ENCODE data around the gene GRIP2.
A peak's percentile ranks its signal among the peaks of the same experiment; 100 is the strongest.

Gene GRIP2

DNA sequence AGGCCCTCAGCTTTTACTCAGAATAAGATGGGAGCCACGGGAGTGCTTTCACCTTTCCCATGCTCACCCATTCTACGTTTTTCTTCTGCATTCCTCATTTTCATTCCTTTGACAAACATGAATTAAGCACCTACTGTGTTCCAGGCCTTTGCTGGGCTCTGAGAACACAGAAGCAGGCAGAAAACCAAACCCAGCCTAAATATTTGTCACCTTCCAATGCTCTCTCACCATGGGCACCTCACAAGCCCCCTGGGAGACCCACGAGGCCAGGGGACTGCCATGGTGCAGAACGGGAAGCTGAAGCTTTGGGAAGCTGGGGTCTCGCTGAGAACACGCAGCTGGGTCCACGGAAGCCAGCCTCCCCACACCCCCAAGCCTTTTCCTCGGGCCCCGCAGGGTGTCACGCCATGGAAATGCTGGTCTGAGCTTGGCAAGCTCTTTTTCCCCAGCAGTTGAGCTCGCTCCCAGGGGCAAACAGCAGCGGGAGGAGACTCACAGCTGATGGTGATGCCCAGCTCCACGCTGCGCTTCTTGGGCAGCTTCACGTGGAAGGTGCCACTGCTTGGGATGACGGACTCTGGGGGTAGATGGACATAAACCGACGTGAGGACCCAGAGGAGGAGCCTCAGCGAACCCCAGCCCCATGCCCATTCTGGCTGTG, 27.7 kb downstream of the GRIP2 start:
- WGBS (ENCODE audit: insufficient coverage, insufficient read length) = no CpG with 5 or more reads among the region's 19 CpGs
- H3K27me3 ChIP-seq (ENCODE audit: control insufficient read depth, insufficient read depth, low read length) = no peaks in the 10 kb centered on the region
- no peak overlapping the region for H3K27ac ChIP-seq (ENCODE audit: low read length)

DNA sequence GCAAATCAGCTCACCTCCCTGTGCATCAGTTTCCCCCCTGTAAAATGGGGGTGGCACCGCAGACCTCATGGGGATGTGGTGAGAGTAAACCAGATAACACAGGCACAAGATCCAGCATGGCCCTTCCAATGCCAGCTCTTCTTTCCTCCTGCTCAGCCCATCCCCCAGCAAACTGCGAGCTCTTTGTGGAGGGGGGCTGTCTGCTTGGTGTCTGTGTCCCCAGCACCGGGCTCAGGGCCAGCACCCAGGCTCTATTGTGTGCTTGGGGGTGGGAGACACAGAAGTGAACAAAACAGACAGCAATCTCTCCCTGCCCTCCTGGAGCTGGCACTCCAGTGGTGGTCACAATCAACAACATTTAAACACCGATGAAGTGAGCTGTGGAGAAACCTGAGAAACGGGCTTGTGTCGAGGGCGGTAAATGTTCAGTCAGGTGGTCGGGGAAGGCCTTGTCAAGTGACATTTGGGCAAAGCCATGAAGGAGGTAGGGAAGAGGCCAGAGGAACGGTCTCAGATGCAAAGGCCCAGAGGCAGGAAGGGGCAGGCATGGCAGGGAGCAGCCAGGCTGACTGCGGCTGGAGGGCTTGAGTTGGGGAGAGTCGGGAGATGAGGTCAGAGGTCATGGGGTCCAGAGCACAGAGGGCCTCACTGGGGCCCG, 28.4 kb downstream of the GRIP2 start:
- no CpG with 5 or more reads among the region's 12 CpGs for WGBS (ENCODE audit: insufficient coverage, insufficient read length)
- Histone ChIP-seq H3K27ac (ENCODE audit: low read length) (no peak overlapping the region), H3K9me3 (ENCODE audit: control insufficient read depth, insufficient read depth, low read length) (no peaks in the 10 kb centered on the region), H3K36me3 (ENCODE audit: control insufficient read depth, insufficient read depth, low read length) (no peaks in the 10 kb centered on the region), H3K4me3 (ENCODE audit: low read length) (no peak overlapping the region), H3K27me3 (ENCODE audit: control insufficient read depth, insufficient read depth, low read length) (no peaks in the 10 kb centered on the region), H3K4me1 (ENCODE audit: control insufficient read depth, insufficient read depth, low read length) (peaks cover 5% of the 10 kb centered on the region; the same call in 1 of the 2 replicates)
- DNase-seq (ENCODE audit: low read depth, low spot score) = no peak

More for the DNA sequence above, 27.7 kb downstream of the GRIP2 start:
- Histone ChIP-seq H3K36me3 (ENCODE audit: control insufficient read depth, insufficient read depth, low read length) (no peaks in the 10 kb centered on the region), H3K9me3 (ENCODE audit: control insufficient read depth, insufficient read depth, low read length) (no peaks in the 10 kb centered on the region), H3K4me3 (ENCODE audit: low read length) (no peak overlapping the region), H3K4me1 (ENCODE audit: control insufficient read depth, insufficient read depth, low read length) (peaks cover 5% of the 10 kb centered on the region; the same call in 1 of the 2 replicates)
- DNase-seq (ENCODE audit: low read depth, low spot score) = no peak

DNA sequence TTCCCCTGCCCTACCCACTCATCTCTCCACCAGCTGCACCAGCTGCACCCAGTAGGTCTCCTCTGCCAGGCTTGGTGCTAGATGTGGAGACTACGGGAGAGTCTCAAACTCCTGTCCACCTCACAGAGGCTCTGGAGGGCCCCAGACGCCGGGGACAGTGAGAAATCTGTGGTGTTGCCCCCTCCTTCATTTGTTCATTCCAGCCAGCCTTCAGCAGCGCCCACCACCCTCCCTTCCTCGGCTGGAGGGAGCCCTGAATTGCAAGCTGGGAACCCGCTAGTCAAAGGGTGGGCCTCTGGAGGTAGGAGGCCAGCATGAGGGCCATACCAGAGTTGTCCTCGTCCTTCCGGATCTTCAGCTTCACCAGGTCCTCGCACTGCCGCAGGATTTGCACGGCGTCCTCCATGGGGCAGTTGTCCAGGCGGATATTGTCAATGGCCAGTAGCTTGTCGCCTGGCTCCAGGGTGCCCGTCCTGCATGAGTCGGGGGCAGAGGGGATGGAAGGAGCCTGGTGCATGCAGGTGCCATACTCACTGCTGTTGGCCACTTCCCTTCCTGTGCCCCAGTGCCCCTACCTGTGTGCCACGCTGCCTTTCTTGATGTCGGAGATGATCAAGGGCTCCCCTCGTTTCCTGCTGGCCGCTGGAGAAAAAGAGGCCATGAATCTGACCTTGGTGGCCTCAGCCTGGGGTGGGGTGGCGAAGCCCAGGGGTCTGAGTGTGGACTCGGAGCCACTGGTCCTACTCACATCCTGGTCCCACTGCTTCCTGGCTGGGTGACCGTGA, 29.1 kb downstream of the GRIP2 start:
- no peaks in the 10 kb centered on the region for H3K27me3 ChIP-seq (ENCODE audit: control insufficient read depth, insufficient read depth, low read length)
- H3K27ac ChIP-seq (ENCODE audit: low read length) = no peak overlapping the region
- WGBS (ENCODE audit: insufficient coverage, insufficient read length) = no CpG with 5 or more reads among the region's 23 CpGs

DNA sequence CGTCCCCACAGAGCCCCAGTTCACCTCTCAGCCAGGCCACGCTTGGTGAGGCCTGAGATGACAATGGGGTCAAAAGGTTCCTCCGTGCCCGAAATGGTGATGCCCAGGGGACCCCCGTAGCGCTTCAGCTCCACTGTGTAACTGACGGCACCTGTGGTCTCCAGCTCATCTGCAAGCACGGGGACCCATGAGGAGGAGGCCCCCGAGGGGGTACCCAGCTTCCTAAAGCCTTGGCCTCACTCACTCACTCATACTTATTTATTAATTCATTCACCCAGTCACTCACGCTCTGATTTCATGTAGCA, 30.4 kb downstream of the GRIP2 start:
- WGBS (ENCODE audit: insufficient coverage, insufficient read length) = no CpG with 5 or more reads among the region's 10 CpGs
- H3K4me1 ChIP-seq (ENCODE audit: control insufficient read depth, insufficient read depth, low read length) = peaks cover 5% of the 10 kb centered on the region; the same call in 1 of the 2 replicates
- H3K27me3 ChIP-seq (ENCODE audit: control insufficient read depth, insufficient read depth, low read length) = no peaks in the 10 kb centered on the region
- no peak for DNase-seq (ENCODE audit: low read depth, low spot score)
- H3K27ac ChIP-seq (ENCODE audit: low read length) = no peak overlapping the region
- no peak overlapping the region for H3K4me3 ChIP-seq (ENCODE audit: low read length)
- no peaks in the 10 kb centered on the region for H3K9me3 ChIP-seq (ENCODE audit: control insufficient read depth, insufficient read depth, low read length)
- no peaks in the 10 kb centered on the region for H3K36me3 ChIP-seq (ENCODE audit: control insufficient read depth, insufficient read depth, low read length)

More for the DNA sequence above, 29.1 kb downstream of the GRIP2 start:
- no peak for DNase-seq (ENCODE audit: low read depth, low spot score)
- H3K4me3 ChIP-seq (ENCODE audit: low read length) = no peak overlapping the region
- peaks cover 5% of the 10 kb centered on the region; the same call in 1 of the 2 replicates for H3K4me1 ChIP-seq (ENCODE audit: control insufficient read depth, insufficient read depth, low read length)
- no peaks in the 10 kb centered on the region for H3K36me3 ChIP-seq (ENCODE audit: control insufficient read depth, insufficient read depth, low read length)
- no peaks in the 10 kb centered on the region for H3K9me3 ChIP-seq (ENCODE audit: control insufficient read depth, insufficient read depth, low read length)

DNA sequence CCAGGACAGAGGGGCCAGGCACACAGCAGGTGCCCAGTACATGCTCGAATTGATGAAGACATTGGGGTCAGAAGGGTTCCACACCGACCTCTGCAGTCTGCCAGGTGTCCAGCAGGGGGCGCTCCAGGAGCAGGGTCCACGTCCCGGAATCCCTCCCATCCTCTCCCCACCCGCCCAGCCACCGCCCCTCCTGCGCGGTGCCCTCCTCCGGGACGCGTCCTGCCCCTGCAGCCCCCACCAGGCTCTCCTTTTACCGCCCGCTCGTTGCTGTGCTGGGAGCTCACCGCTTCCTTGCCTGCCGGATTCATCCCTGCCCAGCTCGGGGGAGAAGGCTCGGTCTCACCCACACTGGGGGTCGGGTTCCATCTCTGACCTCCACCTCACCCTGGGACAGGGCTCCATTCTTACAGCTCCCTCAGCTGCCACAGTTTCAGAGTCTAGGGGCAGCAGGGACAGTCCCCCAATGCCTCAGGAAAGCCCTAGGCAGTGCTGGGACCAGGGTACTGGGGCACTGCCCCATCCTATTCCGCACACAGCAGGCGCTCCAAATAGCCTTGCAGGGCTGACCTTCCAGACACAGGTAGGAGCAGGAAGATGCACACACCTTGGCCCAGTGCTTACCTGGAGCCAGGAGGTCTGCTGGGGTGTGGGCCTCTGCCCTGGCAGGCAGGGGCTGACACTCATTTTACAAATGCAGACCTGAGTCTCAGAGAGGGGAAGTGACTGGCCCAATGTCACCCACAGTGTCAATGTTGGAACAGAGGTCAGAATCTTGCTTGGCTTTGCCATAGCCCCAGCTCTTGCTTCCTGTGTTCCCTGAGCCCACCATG, 31.0 kb downstream of the GRIP2 start:
- peak; percentile 77 for DNase-seq (ENCODE audit: low read depth, low spot score)
- peak overlapping the region; percentile 18; the same call in 1 of the 2 replicates for H3K4me3 ChIP-seq (ENCODE audit: low read length)
- H3K4me1 ChIP-seq (ENCODE audit: control insufficient read depth, insufficient read depth, low read length) = peaks cover 5% of the 10 kb centered on the region; the same call in 1 of the 2 replicates
- WGBS (ENCODE audit: insufficient coverage, insufficient read length) = no CpG with 5 or more reads among the region's 22 CpGs
- H3K27me3 ChIP-seq (ENCODE audit: control insufficient read depth, insufficient read depth, low read length) = no peaks in the 10 kb centered on the region
- no peaks in the 10 kb centered on the region for H3K9me3 ChIP-seq (ENCODE audit: control insufficient read depth, insufficient read depth, low read length)
- H3K27ac ChIP-seq (ENCODE audit: low read length) = no peak overlapping the region
- no peaks in the 10 kb centered on the region for H3K36me3 ChIP-seq (ENCODE audit: control insufficient read depth, insufficient read depth, low read length)

DNA sequence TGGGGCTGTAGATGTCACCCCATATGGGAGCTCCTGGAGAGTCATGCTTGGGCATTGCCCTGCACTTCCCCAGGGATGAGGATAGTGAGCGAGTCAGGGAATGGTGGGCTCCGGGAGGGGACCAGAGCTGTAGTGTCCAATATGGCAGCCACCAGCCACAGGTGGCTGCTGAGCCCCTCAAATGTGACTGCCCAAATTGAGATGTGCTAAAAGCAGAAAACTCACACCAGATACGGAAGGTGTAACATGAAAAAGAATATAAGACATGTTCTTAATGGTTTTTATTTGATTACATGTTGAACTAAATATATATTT, 31.7 kb downstream of the GRIP2 start:
- no peaks in the 10 kb centered on the region for H3K36me3 ChIP-seq (ENCODE audit: control insufficient read depth, insufficient read depth, low read length)
- no peaks in the 10 kb centered on the region for H3K27me3 ChIP-seq (ENCODE audit: control insufficient read depth, insufficient read depth, low read length)
- no peak overlapping the region for H3K4me3 ChIP-seq (ENCODE audit: low read length)
- DNase-seq (ENCODE audit: low read depth, low spot score) = no peak
- H3K4me1 ChIP-seq (ENCODE audit: control insufficient read depth, insufficient read depth, low read length) = peaks cover 4% of the 10 kb centered on the region; the same call in 1 of the 2 replicates
- no peaks in the 10 kb centered on the region for H3K9me3 ChIP-seq (ENCODE audit: control insufficient read depth, insufficient read depth, low read length)
- H3K27ac ChIP-seq (ENCODE audit: low read length) = no peak overlapping the region
- no CpG with 5 or more reads among the region's 3 CpGs for WGBS (ENCODE audit: insufficient coverage, insufficient read length)

DNA sequence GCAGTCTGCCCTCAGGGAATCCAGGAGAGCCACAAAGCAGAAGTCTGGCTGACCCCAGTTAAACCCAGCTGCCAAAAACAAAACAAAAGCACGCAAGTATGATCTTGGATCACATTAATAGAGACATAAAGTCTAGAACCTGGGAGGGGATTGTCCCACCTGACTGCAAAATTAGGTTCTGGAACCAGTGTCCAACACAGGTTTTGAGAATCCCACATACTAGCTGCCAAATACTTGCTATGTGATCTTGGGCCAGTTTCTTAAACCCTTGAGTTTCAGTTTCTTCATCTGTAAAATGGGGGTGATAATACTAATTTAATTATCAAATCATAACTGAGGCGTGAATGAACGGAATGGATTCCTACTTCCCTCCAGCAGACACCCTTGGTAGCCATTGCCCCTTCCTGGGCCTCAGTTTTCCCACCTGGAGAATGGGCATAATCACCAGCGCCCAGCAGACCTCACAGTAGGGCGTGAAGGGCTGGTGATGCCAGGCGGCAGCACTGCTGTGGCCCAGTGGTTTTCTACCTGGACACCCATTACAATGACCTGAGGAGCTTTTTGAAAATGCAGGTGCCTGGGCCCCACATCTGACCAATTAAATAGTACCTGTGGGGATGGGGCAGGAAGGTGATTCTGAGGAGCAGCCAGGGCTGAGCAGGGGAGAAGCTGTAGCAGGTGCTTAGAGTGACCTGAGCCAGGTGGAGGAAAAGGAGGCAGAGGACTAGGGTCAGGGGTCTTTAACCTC, 32.2 kb downstream of the GRIP2 start:
- DNase-seq (ENCODE audit: low read depth, low spot score) = no peak

DNA sequence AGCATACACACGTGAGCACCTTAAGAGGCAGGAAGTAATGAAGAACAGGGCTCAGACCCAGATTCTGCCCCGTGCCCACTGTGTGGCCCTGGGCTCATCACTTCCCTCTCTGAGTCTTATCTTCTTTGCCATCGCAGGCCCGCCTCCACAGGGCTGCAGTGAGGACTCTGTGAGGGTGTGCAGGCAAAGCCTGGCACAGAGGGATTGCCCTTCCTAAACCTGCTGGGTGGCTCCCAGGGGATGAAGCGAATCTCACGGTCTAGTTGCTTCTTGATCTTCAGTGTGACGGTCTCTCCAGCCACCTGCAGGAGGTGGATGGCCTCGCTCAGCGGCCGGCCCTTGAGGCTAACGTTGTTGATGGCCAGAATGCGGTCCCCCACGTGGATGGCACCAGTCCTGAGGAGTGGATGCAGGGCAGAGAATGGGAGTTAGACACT, 32.8 kb downstream of the GRIP2 start:
- no peaks in the 10 kb centered on the region for H3K9me3 ChIP-seq (ENCODE audit: control insufficient read depth, insufficient read depth, low read length)
- WGBS (ENCODE audit: insufficient coverage, insufficient read length) = no CpG with 5 or more reads among the region's 13 CpGs
- peaks cover 4% of the 10 kb centered on the region; the same call in 1 of the 2 replicates for H3K4me1 ChIP-seq (ENCODE audit: control insufficient read depth, insufficient read depth, low read length)
- no peak overlapping the region for H3K4me3 ChIP-seq (ENCODE audit: low read length)
- DNase-seq (ENCODE audit: low read depth, low spot score) = no peak
- H3K27ac ChIP-seq (ENCODE audit: low read length) = no peak overlapping the region
- no peaks in the 10 kb centered on the region for H3K27me3 ChIP-seq (ENCODE audit: control insufficient read depth, insufficient read depth, low read length)
- no peaks in the 10 kb centered on the region for H3K36me3 ChIP-seq (ENCODE audit: control insufficient read depth, insufficient read depth, low read length)

More for the DNA sequence above, 32.2 kb downstream of the GRIP2 start:
- no peak overlapping the region for H3K4me3 ChIP-seq (ENCODE audit: low read length)
- H3K9me3 ChIP-seq (ENCODE audit: control insufficient read depth, insufficient read depth, low read length) = no peaks in the 10 kb centered on the region
- no peaks in the 10 kb centered on the region for H3K36me3 ChIP-seq (ENCODE audit: control insufficient read depth, insufficient read depth, low read length)
- H3K27ac ChIP-seq (ENCODE audit: low read length) = no peak overlapping the region
- no CpG with 5 or more reads among the region's 6 CpGs for WGBS (ENCODE audit: insufficient coverage, insufficient read length)
- peaks cover 4% of the 10 kb centered on the region; the same call in 1 of the 2 replicates for H3K4me1 ChIP-seq (ENCODE audit: control insufficient read depth, insufficient read depth, low read length)
- no peaks in the 10 kb centered on the region for H3K27me3 ChIP-seq (ENCODE audit: control insufficient read depth, insufficient read depth, low read length)

DNA sequence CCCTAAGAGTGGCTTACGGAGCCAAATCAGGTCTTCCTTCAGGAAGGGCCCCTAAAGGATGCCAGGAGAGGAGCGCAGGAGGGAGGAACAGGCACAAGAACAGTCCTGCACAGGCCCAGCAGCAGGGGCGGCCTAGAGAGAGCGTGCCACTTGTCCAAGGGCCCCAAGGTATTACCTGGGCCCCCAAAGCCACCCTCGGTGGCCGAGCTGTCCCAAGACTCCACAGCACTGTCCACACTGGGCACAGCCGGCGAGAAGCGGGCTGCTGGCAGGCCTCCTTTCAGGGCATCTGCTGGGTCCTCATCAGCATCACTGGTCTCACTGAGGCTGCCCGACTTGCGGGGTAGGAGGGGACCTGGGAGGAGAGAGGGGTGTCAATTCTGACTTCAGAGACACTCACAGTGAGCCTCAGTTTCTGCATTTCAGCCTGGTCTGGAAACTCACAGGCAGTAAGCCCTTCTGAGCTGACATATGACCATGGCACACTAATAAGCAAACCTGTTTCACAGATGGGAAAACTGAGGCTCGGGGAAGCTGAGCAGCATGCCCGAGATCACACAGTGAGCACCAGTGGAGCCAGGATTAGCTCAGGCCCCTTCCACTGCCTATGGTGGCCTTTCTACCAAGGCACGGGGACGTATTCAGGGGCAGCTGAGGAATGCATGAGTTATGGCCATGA, 33.4 kb downstream of the GRIP2 start:
- Histone ChIP-seq H3K27ac (ENCODE audit: low read length) (no peak overlapping the region), H3K4me1 (ENCODE audit: control insufficient read depth, insufficient read depth, low read length) (peaks cover 4% of the 10 kb centered on the region; the same call in 1 of the 2 replicates), H3K4me3 (ENCODE audit: low read length) (no peak overlapping the region), H3K9me3 (ENCODE audit: control insufficient read depth, insufficient read depth, low read length) (no peaks in the 10 kb centered on the region), H3K36me3 (ENCODE audit: control insufficient read depth, insufficient read depth, low read length) (no peaks in the 10 kb centered on the region), H3K27me3 (ENCODE audit: control insufficient read depth, insufficient read depth, low read length) (no peaks in the 10 kb centered on the region)
- no CpG with 5 or more reads among the region's 15 CpGs for WGBS (ENCODE audit: insufficient coverage, insufficient read length)
- DNase-seq (ENCODE audit: low read depth, low spot score) = no peak

Measured in iPS DF 6.9 (cell line).